ENCODE results near the gene TRPC4AP.

DNA sequence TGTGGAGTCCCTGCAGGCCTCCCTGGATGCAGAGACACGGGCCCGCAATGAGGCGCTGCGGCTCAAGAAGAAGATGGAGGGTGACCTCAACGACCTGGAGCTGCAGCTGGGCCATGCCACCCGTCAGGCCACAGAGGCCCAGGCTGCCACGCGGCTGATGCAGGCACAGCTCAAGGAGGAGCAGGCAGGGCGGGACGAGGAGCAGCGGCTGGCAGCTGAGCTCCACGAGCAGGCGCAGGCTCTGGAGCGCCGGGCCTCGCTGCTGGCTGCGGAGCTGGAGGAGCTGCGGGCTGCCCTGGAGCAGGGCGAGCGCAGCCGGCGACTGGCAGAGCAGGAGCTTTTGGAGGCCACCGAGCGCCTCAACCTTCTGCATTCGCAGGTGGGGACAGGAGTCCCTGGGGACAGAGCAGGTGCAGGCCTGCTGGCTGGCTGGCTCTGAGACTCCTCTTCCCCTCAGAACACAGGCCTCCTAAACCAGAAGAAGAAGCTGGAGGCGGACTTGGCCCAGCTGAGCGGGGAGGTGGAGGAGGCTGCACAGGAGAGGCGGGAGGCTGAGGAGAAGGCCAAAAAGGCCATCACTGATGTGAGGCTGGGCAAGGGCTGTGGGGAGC, 92.2 kb downstream of the TRPC4AP start:
- TF ChIP-seq CTCF (IDR thresholded peaks at IDR 0.05) (no peak), POLR2AphosphoS5 (IDR thresholded peaks at IDR 0.05; ENCODE audit: insufficient read depth in 1 of 2, low read depth in 1 of 2) (no peak), POLR2A (IDR thresholded peaks at IDR 0.05) (no peak)
